B cell (primary cell): Measurements from ENCODE around the gene SLC9A7. TPM values are rescaled to one million over a fixed set of nuclear protein-coding genes. Genes with fewer than 3 reads are reported as not detected.

Experiments used
- ATAC-seq: fragments of 200-7000 bp; cut with Tn5 transposase; one replicate; pipeline ENCODE4 v1.10.0; 2021; ENCODE audit warnings: low read depth, mild to moderate bottlenecking, moderate number of reproducible peaks, moderate library complexity
- CTCF ChIA-PET: fragments of 350-600 bp; sonication (Branson Sonifier 250); formaldehyde crosslinking; loops from one replicate; lab custom pipeline; 2021; ENCODE audit warnings: antibody characterized with exemption, inconsistent platforms; lab: Charles Lee
- POLR2A ChIA-PET: fragments of 350-600 bp; sonication (Branson Sonifier 250); formaldehyde crosslinking; loops from one replicate; lab custom pipeline; 2021; ENCODE audit warnings: antibody characterized with exemption; lab: Charles Lee
- DNase-seq: peaks from one replicate; pipeline ENCODE4 v3.0.0; 2013
- H2AFZ ChIP-seq: 2 replicates; pipeline ENCODE4 v1.6.1; 2012; ENCODE audit warnings: mild to moderate bottlenecking, low read depth, low read length; ENCODE audit not compliant: insufficient read depth, poor library complexity, severe bottlenecking
- H3K27ac ChIP-seq, 2 donors: 1 replicate in 1 of 2; 2 replicates in 1 of 2; pipeline ENCODE4 v1.5.1; 2012 to 2013; ENCODE audit warnings: low read length in 2 of 2, mild to moderate bottlenecking in 2 of 2, moderate library complexity in 1 of 2
- H3K27me3 ChIP-seq, 4 experiments: fragments of 200-600 bp in 1 of 4; sonication (generic) in 1 of 4; replicated peaks in 1 of 4; 1 replicate in 2 of 4; 2 replicates in 2 of 4; pipeline versions ENCODE4 v1.6.1 to v1.7.0; 2013 to 2016; ENCODE audit warnings: low read length in 3 of 4, mild to moderate bottlenecking in 2 of 4, mixed read lengths in 1 of 4, moderate library complexity in 1 of 4; ENCODE audit not compliant: insufficient read depth in 4 of 4, control insufficient read depth in 3 of 4; ENCODE audit errors: control extremely low read depth in 1 of 4
- H3K36me3 ChIP-seq, 2 experiments: replicated peaks in 1 of 2; 1 replicate in 1 of 2; 2 replicates in 1 of 2; pipeline versions ENCODE4 v1.6.1 to v1.7.1; 2013; ENCODE audit warnings: low read length in 1 of 2; ENCODE audit not compliant: insufficient read depth in 2 of 2, control insufficient read depth in 1 of 2; ENCODE audit errors: control extremely low read depth in 1 of 2, extremely low read depth in 1 of 2
- H3K4me1 ChIP-seq, 2 donors: fragments of 200-600 bp in 1 of 2; sonication (generic) in 1 of 2; 1 replicate in 1 of 2; 2 replicates in 1 of 2; pipeline versions ENCODE4 v1.5.1 to v1.6.1; 2013 to 2017; ENCODE audit warnings: low read length in 2 of 2; ENCODE audit not compliant: control insufficient read depth in 2 of 2, insufficient read depth in 2 of 2
- H3K4me2 ChIP-seq: replicated peaks from 2 replicates; pipeline ENCODE3; 2012; ENCODE audit warnings: mild to moderate bottlenecking, low read depth, low read length; ENCODE audit not compliant: poor library complexity, severe bottlenecking
- H3K4me3 ChIP-seq, 5 experiments: fragments of 200-600 bp in 1 of 5; sonication (generic) in 1 of 5; 1 replicate in 3 of 5; 2 replicates in 2 of 5; pipeline versions ENCODE4 v1.5.1 to v1.7.0; 2011 to 2016; ENCODE audit warnings: low read length in 4 of 5, mild to moderate bottlenecking in 4 of 5, low read depth in 2 of 5, control low read depth in 1 of 5, moderate library complexity in 1 of 5; ENCODE audit not compliant: insufficient read depth in 1 of 5; ENCODE audit errors: control extremely low read depth in 1 of 5, extremely low read depth in 1 of 5
- H3K79me2 ChIP-seq: fragments of 200-600 bp; sonication (generic); one replicate; pipeline ENCODE4 v1.6.0; 2016; ENCODE audit warnings: low read length; ENCODE audit not compliant: control insufficient read depth, insufficient read depth
- H3K9ac ChIP-seq: fragments of 200-600 bp; sonication (generic); 2 replicates; pipeline ENCODE4 v1.6.1; 2017; ENCODE audit warnings: mild to moderate bottlenecking, low read length, moderate library complexity
- H3K9me3 ChIP-seq, 3 donors: one replicate each; pipeline versions ENCODE4 v1.6.1 to v1.7.1; 2013; ENCODE audit warnings: low read length in 2 of 3; ENCODE audit not compliant: control insufficient read depth in 2 of 3, insufficient read depth in 1 of 3; ENCODE audit errors: control extremely low read depth in 1 of 3
- H4K20me1 ChIP-seq: 2 replicates; pipeline ENCODE4 v1.6.0; 2012; ENCODE audit warnings: mild to moderate bottlenecking, low read length; ENCODE audit not compliant: insufficient read depth, control insufficient read depth, poor library complexity, severe bottlenecking
- H3K27ac Mint-ChIP-seq: one replicate; pipeline ENCODE4 v1.8.0; 2021; ENCODE audit warnings: mixed read lengths
- H3K27me3 Mint-ChIP-seq: one replicate; pipeline ENCODE4 v1.8.0; 2021; ENCODE audit warnings: mixed read lengths
- H3K4me1 Mint-ChIP-seq: one replicate; pipeline ENCODE4 v1.8.0; 2021; ENCODE audit warnings: mixed read lengths
- H3K4me3 Mint-ChIP-seq: one replicate; pipeline ENCODE4 v1.8.0; 2021; ENCODE audit warnings: mixed read lengths
- H3K9me3 Mint-ChIP-seq: one replicate; pipeline ENCODE4 v1.8.0; 2022; ENCODE audit warnings: mixed read lengths; ENCODE audit not compliant: insufficient read depth
- CTCF ChIP-seq: fragments of 200-600 bp; IDR thresholded peaks from one replicate; pipeline ENCODE4 v1.8.0; 2022; ENCODE audit warnings: antibody characterized with exemption, mild to moderate bottlenecking
- EZH2 ChIP-seq: IDR thresholded peaks from 2 replicates; pipeline ENCODE4 v1.6.1; 2012; ENCODE audit warnings: borderline replicate concordance, low read depth, mild to moderate bottlenecking, moderate library complexity, low read length; ENCODE audit not compliant: insufficient read depth, poor library complexity, severe bottlenecking
- WGBS: methylation state at CpG from one replicate; pipeline ENCODE4 v1.1.5; 2013; ENCODE audit warnings: missing lambda C conversion rate; ENCODE audit not compliant: insufficient coverage; 5-methylcytosine and 5-hydroxymethylcytosine counted together
- intact Hi-C: fragments of 100-400 bp; cut with micrococcal nuclease; formaldehyde crosslinking; loops from one replicate; pipeline ENCODE4 v1.10.0; 2022
- polyA plus RNA-seq: library from polyadenylated mRNA; depleted of rRNA; stranded (reverse); fragments of >200 nt; gene quantifications from 2 replicates; pipeline ENCODE4 v1.2.3, GENCODE V29; 2012
- total RNA-seq, 2 donors: library from RNA; stranded (reverse); fragments of 120-200 nt in 1 of 2; gene quantifications; 1 replicate in 1 of 2; 2 replicates in 1 of 2; pipeline versions ENCODE4 v1.2.3 to v1.2.4, GENCODE V29; 2013 to 2022

Gene SLC9A7
- total and polyA plus RNA-seq, 2 donors (not counting 1 experiment from before 2014, with no cell fraction given) = 24.9 to 53.2 TPM

GRCh38 chrX:46577221-46578005, 181.5 kb downstream of the SLC9A7 start:
- Histone ChIP-seq H3K27ac (no peak overlapping the region), H3K4me1 (peaks cover 9 to 21% of the 10 kb centered on the region in 2 donors), H3K79me2 (no peaks in the 10 kb centered on the region), H3K4me2 (no peak overlapping the region), H3K27me3 (peaks cover 0 to 5% (median 0%) of the 10 kb centered on the region in 4 experiments), H3K9me3 (no peaks in the 10 kb centered on the region), H3K36me3 (no peaks in the 10 kb centered on the region), H3K4me3 (no peak overlapping the region), H2AFZ (no peak overlapping the region), H3K9ac (no peak overlapping the region), H4K20me1 (no peaks in the 10 kb centered on the region)
- Mint-ChIP-seq H3K27ac (no peak overlapping the region), H3K4me3 (peak overlapping the region; percentile 26), H3K4me1 (peaks cover 21% of the 10 kb centered on the region), H3K9me3 (no peaks in the 10 kb centered on the region), H3K27me3 (no peaks in the 10 kb centered on the region)
- DNase-seq (no peak), ATAC-seq (no peak)
- ChIA-PET CTCF (no interaction called here), POLR2A (no interaction called here)
- no peak for TF ChIP-seq EZH2
- no peak for TF ChIP-seq CTCF
- WGBS = no CpG with 5 or more reads among the region's 7 CpGs
- intact Hi-C loops = no loop called here

- Histone ChIP-seq H3K27ac (no peak overlapping the region), H3K4me1 (peaks cover 17 to 30% of the 10 kb centered on the region in 2 donors), H3K9me3 (no peaks in the 10 kb centered on the region), H3K4me2 (peak overlapping the region; percentile 68), H3K36me3 (no peaks in the 10 kb centered on the region), H4K20me1 (no peaks in the 10 kb centered on the region), H2AFZ (no peak overlapping the region), H3K79me2 (no peaks in the 10 kb centered on the region), H3K27me3 (peaks cover 0 to 5% (median 0%) of the 10 kb centered on the region in 4 experiments), H3K9ac (no peak overlapping the region), H3K4me3 (no peak overlapping the region)
- peak overlapping the region; percentile 72 for H3K4me3 Mint-ChIP-seq
- WGBS = no CpG with 5 or more reads among the region's 3 CpGs
- no peaks in the 10 kb centered on the region for H3K9me3 Mint-ChIP-seq
- POLR2A ChIA-PET = no interaction called here
- no peak overlapping the region for H3K27ac Mint-ChIP-seq
- no peaks in the 10 kb centered on the region for H3K27me3 Mint-ChIP-seq
- CTCF ChIA-PET = interaction anchor here (1.0 kb wide), 1 partner anchor 14 kb away, joined by 4 read pairs; no protein-coding TSS in a partner anchor
- intact Hi-C loops = no loop called here
- H3K4me1 Mint-ChIP-seq = peaks cover 30% of the 10 kb centered on the region
- TF ChIP-seq EZH2 = no peak
- TF ChIP-seq CTCF = no peak
- DNase-seq (no peak), ATAC-seq (no peak)
Measured at GRCh38 chrX:46576458-46576857, 182.5 kb downstream of the SLC9A7 start.
